HG03196 (cell line): Measurements from ENCODE around the gene AEBP1.

Source experiments
- ATAC-seq: cut with Tn5 transposase; IDR thresholded peaks from one replicate; pipeline ENCODE4 v1.9.1; 2021; ENCODE audit not compliant: unreplicated experiment

AEBP1 gene

DNA sequence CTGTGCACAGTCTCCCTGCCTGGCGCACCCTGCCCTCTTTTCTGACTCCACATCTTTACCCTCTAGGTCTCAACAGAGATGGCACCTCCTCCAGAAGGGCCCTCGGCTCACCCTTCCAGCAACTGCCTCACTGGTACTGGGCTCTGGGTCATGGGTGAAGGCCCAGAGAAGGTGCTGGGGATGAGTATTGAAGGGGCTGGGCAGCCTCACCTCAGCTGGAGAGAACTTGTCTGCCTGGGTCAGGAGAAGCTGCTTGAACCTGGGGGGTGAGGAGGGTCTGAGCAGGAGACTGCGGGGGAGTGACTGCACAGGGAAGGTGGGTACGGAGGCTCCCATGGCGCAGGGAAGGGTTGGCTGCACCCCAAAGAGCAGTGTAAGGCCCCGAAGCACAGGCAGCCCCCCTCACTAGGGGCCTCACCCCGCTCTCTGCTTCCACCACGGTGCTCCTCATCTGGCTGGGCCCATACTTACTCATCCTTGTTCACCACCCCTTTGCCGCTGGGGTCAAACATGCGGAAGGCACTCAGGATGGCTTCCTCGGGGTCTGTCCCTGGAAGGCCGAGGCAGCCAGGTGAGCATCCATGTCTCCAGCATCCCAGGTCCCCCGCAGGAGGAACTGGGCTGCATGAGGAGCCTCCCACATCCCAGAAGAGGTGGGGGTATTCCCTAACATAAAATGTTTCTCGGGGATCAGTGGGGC lies 35.3 kb downstream of the AEBP1 start:
- ATAC-seq = no peak

DNA sequence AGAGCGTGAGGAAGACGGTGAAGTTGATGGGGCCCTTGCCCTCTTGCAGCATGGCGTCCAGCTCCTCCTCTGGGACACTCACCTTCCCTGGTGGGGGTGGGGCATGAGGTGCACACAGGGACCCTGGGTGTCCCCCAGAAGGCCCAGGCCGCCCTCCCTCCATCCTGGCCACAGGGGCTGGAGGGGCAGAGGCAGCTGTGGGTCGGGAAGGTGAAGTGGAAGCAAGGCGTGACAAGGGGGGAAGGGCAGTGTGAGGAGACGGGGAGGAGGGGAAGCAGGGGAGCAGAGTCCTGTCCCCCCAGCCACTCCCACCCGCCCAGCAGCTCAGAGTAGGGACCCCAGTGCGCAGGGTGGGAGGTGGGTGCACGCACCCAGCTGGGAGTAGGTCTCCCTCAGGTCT lies 36.2 kb downstream of the AEBP1 start:
- no peak for ATAC-seq

DNA sequence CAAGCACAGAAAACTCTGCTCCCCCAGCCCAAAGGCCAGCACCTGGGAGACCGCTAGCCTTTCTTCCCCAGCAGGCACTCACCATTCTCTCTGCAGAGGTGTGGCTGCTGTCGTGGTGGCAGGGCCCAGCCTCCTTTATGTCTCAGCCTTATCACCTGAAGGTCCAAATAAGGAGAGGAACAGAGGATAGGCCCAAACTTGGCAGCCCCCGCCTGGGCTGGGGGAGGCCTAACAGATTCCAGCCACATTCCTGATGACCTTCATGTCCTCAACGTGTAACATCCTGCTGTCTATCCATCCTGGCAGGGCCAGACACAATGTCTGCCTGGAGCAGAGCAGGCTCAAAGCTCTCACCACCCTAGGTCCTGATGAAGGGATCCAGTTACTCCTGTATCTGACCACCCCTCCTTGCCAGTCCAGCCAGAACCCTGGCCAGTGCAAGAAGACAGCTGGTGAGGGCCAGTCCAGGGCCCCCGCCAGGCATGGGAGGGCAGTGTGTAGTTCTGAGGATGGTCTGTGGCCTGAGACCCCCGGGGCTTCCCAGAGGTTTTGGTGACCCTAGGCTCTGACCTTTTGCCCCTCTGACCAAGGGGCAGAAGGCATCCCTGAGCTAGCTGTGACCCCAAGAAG lies 37.2 kb downstream of the AEBP1 start, which contains the start of gene MYL7:
TSS of gene MYL7 (minus strand) at position 112 of the 630 bp plus-strand sequence. CDS start at position 85, 27 bp downstream.
- no peak for ATAC-seq

DNA sequence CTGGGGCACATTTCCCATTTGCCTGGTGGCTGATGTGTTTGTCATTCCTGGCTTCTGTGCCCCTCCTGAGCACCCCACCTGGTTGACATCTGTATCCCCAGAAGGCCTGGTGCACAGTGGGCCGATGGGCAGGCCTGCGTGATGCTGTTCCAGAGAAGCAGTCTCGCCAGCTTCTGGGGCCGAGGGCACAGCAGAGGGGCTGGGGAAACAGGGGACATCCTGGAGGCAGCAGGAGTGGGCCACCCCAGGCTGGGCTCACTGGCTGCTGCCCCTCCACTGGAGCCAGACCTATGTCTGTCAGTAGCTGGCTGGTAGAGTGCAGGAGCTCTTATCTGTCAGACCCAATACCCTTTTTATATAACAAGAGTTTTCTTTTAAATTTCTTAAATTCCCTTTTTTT lies 37.9 kb downstream of the AEBP1 start:
- ATAC-seq = no peak

DNA sequence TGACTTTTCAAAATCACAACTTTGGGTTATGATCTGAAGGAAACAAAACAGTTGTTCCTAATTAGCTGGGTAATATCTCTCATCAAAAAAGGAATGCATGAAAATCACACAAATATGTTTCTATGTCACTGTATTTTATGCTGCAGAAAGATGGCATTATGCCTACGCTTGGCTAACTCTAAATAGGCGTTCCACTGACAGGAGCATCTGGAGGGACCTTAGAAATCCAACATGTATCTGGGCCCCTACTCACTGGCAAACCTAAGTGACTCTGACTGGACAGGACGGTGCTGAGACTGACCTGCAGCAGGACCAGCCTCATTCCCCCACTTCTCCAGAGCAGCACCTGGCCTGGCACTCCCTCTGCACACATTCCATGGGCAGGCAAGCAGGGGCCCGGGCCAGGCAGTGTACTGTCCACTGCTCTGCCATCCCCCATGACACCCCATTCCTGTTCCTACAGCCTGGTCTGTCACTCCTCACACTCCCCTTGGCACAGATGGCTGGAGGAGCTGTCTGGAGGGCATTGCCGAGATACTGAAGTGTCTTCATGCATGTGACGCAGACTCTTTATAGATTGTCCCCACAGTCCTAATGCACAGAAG lies 39.6 kb downstream of the AEBP1 start:
- no peak for ATAC-seq

DNA sequence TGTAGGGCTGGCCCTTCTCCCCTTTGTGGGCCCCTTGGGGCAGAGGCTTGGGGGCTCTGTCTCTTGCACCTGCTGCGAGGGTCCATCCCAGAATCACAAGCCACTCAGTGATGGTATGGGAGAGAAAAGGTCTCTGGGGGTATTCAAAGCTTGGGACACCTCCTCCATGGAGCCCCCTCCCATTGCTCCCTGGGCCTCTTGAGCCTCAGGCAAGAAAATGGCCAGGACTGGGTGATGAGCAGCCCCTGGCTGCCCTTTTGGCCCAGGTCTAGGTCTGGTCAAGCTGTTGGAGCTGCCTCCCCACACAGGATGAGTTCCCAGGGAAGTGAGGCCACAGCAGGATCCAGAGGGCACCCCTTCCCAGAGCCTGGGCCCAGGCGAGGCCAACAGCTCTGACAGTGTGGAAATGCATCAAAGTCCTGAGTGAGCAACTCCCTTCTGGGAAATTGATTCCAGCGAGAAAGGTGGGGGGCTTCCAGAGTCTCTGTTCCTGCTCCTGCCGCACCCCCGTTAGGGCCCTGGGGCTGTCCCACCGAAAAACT lies 40.4 kb downstream of the AEBP1 start:
- no peak for ATAC-seq

DNA sequence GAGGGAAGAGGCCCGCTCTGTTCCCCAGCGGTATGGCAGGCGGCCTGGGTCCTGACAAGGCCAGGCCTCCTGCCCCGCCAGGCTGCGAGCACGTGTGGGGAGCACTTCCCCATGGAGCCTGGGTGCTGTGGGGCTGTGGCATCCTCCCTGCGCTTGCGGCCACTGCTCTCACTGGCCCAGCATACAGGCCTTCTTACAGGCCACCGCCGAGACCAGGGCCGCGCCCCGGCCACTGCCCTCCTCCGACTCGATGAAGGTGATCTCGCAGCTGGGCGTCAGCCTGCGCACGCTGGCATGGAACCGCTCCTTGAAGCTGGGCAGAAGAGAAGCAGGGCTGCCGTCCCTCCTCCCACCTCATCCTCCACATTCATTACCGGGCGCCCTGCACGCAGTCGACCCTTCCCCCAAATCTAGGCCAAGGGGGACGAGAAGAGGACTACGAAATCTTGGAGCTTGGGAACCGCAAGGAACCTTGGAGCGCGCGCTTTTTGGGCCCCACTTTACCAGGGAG lies 40.9 kb downstream of the AEBP1 start:
- no peak for ATAC-seq

DNA sequence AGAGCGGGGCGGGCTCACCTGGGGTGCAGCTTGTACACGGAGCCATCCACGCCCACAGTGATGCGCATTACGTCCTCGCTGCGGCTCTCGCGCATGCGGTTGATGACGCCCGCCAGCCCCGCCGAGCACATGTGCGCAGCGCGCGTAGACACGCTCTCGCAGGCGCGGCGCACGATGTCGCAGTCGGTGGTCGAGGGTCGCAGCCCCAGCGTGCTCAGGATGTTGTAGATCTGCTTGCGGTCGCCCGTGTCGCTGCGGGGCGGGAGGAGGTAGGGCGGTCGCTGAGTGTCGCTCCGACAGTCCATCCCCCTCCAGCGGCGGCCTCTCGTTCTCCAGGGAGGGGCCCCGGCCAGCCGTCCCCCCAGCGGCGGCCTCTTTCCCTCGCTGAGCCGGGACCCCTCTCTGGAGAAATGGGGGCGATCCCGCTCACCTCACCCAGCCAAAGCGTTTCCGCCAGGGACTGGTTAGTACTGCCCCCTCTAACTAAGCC lies 41.4 kb downstream of the AEBP1 start:
- ATAC-seq = no peak

DNA sequence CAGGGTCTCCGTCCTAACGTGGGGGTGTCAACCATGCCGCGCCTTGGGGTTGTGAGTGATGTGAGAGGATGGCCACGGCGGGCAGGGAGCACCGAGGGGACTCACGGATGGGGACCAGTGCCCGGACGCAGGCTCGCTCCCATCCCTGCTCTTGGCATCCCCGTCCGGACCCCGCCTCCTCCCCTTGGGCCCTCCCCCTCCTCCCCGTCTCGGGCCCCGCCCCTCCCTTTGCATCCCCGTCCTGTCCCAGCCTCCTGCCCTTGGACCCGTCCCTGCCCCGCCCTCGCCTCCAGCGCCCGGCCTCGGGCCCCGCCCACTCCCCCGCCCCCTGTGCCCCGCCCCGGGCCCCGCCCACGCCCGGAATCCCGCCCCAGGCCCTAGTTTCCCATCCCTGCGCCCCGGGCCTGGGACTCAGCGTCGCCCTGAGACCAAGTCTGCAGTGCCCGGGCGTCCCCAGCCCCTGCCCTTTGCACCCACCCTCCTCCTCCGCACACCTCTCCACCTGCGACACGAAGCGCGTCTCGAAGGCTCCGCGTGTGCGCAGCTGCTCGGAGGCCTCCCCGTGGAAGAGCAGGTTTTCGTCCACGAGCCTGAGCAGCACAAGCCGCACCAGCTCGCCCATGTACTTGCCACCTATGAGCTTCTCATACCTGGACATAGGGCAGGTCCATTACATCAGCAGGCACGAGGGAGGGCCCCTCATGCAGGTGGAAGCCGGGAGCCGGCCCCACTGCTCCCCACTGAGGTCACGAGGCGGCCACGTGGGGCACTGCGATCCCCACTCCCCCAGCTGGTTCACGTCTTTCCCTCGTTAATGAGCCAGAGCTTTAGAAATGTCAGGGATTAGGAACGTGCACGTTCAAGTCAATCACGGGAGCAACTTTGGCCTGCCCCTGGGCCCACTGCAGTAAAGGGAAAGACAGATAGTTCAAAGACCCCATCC lies 42.1 kb downstream of the AEBP1 start:
- ATAC-seq = no peak

DNA sequence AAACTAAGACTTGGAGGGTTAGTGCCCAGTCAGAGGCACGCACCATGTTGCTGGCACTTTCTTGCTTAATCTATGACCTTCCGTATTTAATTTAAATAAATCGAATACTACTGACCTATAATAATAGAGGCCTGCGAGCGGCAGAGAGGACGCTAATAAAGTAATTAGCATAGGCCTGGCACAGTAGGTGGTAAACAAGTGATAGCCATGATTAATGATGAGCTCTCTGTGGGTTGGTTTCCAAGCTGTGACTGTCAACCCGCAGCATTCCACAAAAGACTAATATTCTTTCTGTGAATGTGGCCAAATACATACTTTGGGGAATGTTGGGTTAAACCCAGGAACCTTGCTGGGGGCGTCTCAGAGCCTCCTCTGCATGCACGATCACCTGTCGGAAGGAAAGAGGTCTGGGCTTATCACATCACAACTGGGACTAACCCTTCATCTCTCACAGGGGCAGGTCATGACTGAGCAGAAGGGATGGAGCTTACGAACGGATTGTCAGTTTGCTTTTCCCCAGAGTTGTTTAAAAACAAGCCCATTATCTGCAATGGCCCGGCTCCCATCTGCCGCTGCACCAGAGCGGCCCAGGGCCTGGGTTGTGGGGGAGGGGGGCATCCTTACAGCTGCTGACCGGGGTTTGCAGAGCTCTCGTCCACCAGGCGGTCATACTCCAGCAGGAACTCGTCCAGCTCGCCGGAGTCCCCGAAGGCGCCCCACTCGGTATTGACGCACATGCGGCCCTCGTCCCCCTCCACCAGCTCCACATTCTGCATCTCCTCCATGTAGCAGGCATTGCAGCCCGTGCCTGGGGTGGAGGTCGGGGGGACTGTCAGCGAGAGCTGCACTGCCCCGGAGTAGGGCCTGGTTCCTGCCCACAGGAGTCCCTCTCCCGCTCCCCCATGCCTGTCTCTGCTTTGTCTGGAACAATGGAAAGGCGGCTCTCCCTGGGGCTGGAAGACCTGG lies 43.2 kb downstream of the AEBP1 start:
- ATAC-seq = no peak

DNA sequence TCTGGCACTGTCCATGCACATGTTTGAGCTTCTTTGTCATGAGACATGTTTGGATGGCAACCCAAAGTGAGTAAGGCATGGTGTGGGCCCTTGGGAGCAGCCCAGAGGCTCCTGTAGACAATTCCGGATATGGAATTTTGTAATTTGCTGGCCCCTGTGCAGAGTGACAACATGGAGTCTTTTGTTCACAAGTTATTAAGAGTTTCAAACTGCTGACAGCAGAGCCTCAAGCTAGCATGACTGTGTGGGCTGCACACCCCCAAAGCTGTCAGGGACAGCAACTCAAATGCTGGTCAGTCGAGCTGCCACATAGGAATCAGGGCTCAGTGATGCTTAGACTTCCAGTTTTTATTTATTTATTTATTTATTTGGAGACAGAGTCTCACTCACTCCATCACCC lies 44.0 kb downstream of the AEBP1 start:
- no peak for ATAC-seq

DNA sequence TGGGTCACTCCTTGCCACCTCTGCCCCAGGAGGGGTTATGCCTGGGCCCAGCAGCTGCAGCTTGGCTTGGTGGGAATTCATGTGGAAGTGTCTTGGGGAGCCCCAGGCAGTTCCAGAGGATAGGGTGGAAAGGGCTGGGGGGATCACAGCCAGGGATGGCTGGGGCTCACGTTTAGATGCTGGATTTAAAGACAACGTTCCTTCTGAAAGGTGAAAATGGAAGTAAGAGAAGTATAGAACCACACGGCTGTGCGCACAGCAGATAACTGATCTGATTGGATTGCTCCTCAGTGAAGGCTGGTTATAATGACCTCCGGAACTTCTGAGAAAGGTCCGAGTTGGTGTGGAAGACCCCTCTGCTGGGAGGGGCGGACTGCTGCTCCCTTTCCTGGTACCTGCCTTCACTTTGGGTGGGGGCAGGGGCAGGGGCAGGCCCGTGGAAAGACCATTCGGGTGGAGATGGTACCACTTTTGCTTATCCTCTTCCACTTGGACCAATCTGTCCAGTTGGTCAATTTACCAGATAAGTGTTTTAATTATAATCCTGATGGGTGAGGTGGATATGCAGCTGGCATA lies 44.9 kb downstream of the AEBP1 start:
- ATAC-seq = no peak

DNA sequence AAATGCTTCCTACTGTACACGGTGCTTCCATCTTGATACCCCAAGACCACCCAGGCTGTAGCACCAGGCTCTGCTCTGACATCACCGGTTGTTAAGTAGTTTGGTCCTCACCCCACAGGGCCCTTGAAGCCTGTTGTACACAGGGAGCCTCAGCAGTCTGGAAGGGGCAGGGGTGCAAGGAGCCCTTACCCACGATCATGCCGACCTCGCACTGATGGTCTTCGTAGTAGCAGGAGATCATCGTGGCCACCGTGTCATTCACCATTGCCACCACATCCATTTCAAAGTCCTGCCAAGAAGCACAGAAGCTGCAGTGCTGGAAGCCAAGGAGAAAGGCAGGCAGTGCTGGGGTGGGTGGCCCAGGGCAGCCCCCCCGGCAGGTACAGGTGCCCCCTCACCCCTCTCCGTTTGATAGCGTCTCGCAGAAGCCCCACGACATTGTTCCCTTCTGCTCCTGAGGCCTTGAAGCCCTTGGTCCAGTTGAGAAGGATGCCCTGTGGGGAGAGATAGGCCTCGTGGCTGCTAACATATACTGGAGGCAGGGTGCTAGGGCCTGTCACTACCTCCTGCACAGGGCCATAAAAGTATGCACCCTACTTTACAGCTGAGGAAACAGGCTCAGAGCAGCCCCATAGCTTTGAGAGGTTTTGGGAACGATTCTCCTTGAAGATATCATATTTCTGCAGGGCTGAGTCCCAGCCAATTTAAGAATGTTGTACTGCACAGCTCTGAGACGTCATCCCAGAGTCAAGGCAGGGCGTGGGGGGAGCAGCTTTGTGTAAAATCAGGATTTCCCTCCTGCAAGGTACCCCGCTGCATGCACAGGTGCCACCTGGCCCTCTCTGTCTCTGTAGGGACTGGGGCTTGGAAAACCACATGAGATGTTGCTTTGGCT lies 45.7 kb downstream of the AEBP1 start:
- no peak for ATAC-seq

DNA sequence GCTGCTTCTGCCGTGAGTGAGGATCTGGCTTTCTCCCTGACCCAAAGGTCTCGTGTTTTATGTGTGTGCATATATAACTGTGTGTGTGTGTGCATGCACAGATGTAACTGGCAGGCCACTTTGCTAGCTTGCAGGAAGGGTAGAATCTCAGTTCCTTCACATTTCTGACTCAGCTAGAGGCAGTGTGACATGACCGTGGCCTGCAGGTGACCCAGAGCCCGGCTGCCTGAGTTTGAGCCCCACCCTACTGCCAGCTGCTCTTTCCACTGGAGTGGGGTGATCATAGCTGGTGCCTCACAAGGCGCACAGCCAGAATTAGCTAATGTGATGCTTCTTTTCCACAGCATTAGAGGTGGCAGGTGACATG lies 46.3 kb downstream of the AEBP1 start:
- no peak for ATAC-seq

DNA sequence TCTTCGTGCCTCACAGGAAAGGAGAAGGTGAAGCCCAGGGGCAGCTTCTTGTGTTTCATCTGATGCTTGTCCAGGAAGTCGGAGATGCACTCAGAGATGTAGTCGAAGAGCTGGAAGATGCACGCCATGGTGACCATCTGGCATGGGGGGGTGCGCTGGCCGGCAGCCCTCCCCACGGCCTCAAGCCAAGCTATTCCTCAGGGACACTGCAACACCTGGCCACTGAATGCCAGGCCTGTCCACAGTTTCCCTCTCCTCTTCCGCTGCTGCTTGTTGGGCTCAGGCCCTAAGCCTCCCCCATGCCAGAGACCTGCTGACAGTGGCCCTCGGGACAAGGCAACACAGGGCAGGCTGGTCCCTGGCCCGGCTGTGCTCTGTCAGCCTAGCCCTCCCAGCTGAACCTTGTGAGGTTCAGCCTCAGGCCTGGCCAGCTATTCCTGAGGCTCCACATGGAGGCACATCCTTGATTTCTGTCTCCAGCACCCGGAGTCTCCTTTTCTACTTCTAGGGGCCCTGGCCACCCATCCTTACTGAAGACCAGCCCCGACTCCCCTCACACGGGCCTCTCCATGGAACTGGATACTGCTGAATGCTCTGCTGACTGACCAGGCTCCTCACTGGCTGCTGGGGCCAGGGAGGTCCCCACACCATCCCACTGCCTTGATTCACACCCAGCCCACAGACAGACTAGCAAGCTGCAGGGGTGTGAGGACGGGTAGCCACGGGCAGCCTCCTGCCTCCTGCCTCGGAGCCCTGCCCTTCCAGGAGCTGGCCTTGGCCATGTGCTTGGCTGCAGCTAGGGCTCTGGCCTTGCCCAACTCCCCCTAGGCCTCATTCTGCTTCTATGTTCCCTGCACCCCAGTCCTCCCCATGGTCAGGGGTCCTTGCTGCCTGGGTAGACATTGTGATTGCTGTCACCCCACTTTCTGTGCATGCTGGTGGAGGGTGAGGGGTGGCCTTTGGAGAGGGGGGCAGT lies 47.1 kb downstream of the AEBP1 start:
- ATAC-seq = no peak

DNA sequence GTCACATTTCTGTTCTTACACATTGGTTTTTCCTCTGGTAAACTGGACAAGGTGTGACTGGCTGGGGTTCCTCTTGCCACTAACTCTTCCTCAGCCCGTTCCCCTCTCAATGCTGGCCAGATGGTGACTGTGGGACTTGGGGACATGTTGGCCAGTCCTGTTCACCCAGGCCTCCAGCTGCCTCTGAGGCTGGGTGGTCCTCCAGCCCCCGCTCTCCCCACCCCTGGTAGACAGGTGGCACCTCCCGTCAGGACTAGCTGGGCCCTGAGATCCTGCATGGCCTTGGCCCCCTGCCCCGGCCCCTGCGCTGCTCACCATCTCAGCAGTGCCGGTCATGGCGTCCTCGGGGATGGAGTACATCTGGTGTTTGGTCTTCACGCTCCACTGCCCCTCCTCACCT lies 47.8 kb downstream of the AEBP1 start:
- no peak for ATAC-seq
